NCI-H2196 (cell line): ENCODE data around the gene PCNX2.

ENCODE experiments used
- DNase-seq: peaks from one replicate; lab custom pipeline; 2025; ENCODE audit not compliant: unreplicated experiment; lab: John Stamatoyannopoulos, UW

Gene PCNX2, protein sequence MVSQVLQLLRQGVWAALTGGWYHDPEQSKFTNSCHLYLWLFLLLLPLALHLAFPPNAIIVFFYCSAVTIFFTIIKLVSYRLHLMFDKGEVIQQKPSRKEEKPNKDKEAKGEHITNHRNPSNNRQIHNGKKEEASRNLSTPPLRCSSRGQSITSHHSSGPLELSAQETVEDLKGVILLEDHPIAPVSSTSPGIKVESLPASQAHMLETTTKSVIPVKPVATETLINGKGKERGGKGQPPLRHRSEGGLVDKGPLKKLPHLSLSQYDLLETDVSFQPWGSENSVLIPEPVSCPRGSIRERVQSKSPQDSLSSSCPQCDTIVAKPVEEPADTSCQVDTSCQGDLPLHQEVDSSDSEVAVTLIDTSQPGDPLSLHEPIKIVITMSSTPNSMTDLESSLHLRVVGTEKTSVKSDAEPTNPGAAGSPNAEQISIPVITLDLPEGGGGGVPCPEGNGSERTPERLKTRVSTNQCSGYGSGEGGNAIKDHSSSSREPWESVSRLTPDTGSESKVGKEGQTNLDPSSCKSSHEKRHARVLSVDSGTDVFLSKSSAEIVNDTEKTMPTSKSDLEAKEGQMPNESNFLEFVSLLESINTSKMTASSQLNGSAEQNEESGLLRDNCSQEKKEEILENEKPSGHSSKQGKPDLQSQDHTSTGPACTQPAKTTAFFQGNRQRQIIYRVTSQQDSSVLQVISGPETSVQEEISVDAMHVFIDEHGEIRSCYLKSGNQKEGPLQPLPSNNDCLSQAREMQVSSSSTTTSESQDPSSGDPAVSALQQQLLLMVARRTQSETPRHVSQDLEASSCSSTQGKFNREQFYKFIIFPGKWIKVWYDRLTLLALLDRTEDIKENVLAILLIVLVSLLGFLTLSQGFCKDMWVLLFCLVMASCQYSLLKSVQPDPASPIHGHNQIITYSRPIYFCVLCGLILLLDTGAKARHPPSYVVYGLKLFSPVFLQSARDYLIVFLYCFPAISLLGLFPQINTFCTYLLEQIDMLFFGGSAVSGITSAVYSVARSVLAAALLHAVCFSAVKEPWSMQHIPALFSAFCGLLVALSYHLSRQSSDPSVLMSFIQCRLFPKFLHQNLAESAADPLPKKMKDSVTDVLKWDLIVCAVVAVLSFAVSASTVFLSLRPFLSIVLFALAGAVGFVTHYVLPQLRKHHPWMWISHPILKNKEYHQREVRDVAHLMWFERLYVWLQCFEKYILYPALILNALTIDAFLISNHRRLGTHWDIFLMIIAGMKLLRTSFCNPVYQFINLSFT (N-terminal part only)

DNA sequence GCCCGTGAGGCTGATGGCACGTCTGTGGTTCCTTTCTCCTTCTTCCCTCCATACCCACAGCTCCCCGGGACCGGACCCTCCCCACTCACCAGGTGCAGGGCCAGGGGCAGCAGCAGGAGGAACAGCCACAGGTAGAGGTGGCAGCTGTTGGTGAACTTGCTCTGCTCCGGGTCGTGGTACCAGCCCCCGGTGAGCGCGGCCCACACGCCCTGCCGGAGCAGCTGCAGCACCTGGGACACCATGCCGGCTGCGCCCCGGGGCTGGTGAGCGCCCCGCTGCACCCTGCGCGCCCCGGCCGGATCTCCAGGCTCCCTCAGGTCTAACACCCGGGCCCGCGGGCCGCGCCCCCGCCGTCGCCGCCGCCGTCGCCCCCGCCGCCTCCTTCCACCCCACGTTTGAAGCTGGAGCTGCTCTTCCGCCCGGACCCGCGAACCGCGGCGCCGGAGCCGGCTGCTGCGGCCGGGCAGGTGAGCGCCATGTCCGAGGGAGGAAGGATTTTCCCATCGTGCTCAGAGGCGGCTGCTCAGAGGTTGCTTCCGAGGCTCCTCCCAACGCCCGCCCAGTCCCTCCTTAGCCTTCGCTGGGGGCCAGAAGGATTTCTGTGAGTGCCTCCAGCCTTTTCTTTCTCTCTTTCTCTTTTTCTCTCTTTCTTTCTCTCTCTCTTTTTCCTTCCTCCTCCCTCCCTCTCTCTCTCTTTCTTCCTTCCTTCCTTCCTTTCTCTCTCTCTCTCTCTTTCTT is at the start of gene PCNX2:
PCNX2 (minus strand) TSS at position 489 of the 738 bp plus-strand sequence; CDS start at position 242, 247 bp downstream.
- DNase-seq, result peak; percentile 55

DNA sequence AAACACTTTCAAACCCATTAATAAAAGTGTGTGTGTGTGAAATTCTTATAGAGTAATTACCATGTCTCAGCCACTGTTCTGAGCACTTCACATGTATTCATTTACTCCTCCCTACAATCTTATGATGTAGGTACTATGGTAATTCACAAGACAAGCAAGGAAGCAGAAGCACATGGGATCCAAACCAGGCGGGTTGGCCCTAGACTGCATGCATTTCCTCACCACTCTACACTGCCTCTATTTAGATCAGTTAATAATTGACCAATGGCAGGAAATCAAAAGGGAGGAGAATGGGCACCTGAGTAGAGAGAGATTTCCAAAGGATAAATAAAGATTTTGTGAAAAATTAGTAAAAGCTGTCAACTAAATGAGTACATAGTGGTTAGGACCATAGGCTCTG is 47.7 kb upstream of the PCNX2 start:
- no peak for DNase-seq

DNA sequence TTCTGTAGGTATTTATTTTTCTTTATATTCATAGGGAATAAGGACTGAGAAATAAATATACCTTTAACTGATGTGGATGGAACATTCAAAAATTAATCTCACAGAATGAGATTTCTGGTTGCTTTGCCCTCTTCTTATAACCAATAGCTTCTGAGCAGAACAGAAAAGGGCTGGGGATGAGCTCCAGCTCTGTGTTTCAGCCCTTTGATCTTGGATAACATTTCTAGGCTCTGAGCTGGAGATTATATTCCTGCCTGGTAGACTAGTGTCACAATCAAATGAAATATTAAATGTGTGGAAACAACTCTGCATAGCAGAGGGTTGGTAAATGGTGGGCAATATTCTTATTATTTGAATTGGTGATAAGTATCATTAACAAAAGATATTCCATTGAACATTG is 46.6 kb upstream of the PCNX2 start:
- DNase-seq, result no peak

DNA sequence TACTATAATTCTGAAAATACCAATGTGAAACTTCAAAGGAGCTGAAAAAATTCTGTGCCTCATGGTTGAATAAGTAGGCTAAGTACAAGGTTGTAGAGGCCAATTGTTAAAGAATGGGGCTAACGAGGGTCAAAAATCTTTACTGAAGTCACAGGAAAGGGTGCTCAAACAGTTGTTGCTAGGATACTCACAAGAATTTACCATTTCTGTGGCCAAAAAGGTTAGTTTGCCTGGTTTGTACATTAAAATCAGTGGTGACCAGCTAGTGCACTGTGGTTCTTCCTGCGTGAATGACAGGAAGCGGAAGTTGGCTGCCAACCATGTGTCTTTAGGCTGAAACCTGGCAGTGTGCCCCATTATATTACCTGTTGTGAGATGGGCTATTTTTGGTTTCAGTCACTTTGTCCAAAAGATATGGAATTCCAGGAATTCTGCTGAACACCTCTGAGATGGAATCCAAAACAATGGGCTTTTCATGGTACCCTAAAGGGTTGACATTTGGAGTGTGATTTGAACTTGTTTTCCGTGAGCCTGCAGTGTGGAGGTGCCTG is 45.5 kb upstream of the PCNX2 start:
- no peak for DNase-seq

DNA sequence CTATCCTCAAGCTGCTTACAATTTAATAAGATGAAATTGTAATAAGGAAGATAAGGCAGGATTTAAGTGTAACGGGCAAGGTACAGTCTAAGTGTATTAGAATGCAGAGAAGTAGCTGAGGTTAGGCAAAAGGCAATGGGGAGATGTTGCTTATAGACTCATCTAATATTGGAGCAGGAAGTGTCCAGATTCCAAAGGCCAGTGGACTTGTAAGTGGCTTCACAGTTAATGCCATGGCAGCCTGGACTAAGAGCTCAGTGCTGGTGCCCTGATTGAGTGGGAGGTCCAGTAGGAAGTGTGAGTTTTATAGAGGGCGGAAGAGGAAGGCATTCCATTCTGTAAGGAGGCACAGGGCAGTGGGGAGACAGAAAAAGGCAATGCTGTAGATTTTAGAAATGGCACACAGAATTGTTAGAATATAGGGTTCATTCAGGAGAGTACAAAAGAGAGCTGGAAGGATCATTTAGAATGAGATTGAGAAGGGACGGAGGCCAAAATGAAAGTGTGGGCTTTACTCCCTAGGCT is 44.6 kb upstream of the PCNX2 start:
- no peak for DNase-seq

DNA sequence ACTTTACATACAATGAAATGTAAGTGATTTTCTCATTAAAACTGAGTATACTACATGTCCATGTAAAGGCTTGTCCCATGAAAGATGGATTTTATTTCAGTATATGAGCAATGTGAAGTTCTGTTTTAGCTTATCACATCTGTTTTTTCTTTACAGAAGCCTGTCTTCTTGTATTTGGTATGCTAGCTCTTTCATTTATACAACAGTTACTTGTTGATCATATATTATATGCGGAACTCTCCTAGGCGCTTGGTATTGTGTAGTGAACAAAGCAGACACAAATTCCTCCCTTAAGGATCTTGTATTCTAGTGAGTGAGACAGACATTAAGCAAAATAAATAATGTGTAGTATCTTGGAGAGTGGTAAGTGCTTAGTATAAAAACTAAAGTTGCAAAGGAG is 42.6 kb upstream of the PCNX2 start:
- no peak for DNase-seq

DNA sequence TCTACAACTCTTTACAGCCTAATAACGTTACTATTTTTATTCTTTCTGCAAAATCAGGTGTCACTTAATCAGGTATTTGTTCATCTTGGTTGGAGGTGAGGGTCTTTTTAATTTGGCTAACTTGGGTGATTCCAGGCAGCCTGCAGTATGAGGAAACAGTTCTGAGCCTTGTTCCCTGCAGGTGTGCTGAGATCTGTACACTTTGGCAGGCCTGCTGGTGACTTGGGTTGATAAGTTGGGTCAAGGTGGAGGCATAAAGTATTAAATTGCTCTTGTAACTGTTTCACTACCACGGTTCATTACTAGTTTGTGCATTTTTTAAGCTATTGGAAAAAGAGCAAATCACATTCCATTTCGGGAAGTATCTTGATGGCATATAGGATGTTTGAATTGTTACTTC is 42.0 kb upstream of the PCNX2 start:
- DNase-seq, result no peak

DNA sequence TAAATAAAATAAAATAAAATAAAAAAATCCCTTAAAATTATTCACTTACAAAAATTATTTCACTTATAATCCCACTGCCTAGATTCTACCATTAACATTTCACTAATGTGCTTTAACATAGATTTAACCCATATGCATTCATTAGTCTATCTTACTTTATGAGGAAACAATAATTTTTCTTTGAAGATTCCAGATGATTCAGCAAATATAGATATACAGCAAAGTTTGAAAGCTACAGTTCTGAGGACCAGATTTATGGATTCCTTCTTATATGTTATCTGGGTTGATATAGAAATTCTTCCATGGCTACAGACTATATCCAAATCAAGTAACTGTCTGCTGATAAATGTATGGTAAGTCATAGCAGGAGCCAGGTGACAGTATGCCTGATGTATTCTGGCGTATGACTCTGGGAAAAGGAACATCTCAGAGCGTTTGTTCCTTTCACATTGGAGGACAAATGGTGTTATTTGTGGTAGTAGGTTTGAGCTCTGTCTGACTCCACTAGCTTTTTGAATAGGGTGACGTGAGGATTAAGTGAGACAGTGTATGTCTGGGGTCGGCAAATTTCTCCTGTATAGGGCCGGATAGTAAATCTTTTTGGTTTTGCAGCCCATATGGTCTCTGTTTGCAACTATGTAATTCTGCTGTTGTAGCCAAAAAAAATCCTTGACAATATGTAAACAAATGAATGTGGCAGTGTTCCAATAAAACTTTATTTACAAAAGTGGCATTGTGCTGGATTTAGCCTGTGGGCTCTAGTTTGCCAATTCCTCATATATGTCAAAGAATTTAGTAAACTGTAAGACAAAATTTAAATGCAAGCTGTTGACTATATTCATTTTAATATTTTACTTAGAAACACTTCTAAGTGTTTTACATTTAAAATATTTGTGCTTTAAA is 41.3 kb upstream of the PCNX2 start:
- DNase-seq, result no peak

DNA sequence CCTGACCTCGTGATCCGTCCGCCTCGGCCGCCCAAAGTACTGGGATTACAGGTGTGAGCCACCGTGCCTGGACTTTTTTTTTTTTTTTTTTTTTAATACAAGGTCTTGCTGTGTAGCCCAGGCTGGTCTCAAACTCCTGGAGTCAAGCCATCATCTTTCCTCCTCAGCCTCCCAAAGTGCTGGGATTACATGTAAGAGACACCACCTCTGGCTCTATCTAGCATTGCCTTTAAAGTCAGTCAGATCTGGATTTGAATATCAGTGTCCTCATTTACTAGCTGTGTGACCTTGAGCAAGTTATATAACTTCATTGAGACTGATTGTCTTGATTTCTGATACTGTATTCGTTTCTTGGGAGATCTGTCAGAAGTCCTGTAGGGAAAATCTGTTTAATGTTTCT is 38.6 kb upstream of the PCNX2 start:
- no peak for DNase-seq

DNA sequence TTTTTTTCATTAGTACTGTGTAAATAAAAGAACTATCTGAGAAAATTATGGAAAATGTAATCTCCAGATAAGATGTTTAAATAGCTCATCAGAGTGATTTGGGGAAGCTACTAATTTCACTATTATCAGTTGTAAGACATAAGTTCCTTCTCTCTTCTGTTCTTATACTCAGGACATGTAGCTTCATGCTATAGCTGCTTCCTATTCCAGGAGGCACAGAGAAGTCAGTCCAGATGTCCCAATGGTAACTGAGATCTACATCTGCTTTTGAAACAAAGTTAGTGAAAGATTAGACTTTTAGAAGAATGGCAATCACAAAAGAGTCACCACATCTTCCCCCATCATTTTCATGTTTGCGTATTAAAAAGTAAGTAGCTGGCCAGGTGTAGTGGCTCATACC is 37.6 kb upstream of the PCNX2 start:
- DNase-seq, result no peak

DNA sequence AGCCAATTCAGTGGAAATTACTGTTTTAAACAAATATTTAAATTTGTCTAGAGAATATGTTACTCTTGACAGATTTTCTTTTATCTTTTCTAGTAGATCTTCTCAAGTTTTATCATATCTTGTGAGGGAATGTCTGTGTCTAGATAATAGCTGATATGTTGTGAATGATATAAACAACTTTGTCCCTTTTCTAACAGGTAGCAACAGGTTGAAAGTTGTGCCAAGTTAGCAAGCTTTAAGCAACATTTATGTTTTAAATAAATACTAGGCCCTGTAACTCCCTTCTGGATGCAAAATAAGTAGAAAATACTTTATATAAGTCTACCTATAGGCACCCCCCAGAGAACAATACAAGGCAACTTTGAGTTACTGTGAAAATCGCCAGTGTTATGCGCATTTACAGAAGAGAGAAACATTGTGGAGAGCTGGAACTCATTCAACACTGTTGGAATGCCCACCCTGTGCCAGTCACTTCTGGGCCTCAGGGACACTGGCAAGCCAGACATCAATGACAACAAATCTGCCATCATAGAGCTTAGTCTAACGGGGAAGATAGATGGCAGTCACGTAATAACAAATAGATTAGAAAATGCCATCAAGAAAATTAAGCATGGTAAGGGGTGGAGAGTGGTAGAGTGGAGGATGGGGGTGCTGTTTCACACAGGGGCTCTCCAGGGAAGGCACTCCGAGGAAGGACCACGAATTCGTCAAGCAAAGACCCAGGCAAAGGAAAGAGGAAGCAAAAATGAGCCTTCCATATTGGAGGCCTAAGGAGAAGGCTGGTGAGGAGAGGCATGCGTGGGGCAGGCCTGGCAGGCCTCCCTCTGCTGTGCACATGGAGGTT is 36.4 kb upstream of the PCNX2 start:
- no peak for DNase-seq

DNA sequence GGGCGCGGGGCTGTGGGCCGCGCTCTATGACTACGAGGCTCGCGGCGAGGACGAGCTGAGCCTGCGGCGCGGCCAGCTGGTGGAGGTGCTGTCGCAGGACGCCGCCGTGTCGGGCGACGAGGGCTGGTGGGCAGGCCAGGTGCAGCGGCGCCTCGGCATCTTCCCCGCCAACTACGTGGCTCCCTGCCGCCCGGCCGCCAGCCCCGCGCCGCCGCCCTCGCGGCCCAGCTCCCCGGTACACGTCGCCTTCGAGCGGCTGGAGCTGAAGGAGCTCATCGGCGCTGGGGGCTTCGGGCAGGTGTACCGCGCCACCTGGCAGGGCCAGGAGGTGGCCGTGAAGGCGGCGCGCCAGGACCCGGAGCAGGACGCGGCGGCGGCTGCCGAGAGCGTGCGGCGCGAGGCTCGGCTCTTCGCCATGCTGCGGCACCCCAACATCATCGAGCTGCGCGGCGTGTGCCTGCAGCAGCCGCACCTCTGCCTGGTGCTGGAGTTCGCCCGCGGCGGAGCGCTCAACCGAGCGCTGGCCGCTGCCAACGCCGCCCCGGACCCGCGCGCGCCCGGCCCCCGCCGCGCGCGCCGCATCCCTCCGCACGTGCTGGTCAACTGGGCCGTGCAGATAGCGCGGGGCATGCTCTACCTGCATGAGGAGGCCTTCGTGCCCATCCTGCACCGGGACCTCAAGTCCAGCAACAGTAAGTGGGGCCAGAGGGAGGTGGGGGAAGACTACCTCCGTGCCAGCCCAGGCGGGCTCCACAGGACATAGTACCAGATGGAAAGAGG is 32.8 kb upstream of the PCNX2 start:
- DNase-seq, result no peak

DNA sequence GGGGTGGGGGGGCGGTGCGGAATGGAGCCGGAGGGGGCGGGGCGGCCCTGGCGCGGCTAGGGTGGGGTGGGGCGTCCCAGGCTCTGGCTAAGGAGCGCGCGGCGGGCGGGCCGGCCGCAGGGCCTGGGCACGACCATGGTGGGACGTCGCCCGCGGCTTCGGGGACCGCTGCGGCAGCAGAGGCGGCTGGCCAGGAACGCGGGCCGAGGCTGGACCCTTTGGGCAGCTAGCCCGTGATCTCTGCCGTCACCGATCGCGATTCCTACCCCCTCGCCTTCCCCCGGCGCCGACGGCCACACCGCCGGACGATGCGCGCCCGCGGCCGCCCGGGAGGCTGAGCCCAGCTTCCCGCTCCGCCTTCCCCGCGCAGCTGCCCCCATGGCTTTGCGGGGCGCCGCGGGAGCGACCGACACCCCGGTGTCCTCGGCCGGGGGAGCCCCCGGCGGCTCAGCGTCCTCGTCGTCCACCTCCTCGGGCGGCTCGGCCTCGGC is 32.2 kb upstream of the PCNX2 start, which contains the start of gene MAP3K21:
MAP3K21 (plus strand) TSS at position 74 of the 491 bp plus-strand sequence; CDS start at position 379, 305 bp downstream.
- no peak for DNase-seq

DNA sequence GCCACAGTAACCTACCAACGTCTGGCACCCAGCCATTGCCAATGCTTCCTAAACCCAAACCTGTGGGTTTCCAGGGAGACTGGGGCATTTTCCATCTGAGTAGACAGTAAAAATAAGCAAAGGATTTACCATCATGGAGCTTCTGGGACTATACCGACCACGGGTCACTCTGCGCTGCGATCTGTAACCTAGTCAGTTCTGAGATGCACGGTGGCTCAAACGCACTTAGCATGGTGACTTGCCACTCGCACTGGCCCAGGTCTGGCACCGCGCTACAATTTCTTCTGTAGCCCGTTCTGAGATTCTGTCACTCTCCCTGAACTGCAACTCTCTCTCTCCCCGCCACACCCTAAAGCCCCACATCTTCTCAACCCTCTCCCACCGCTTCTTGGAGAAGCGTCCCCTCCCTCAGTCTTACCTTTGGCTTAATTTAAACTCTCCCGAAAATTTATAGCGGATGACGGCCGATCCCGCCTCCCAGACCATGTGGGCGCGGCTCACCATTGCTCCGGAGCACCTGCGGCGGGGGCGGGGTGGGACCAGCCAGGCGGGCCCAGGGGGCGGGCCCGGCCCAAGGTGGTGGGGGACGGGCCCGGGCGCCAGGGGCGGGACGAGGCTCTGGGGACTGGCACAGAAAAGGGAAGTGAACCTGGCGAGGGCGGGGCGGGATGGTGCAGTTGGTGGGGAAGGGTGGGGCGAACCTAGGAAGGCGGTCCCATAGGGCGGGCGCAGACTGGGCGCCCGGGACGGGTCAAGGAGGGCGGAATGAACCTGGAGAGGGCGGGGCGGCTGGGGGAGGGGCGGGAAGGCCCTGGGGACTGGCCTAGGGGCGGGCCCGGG is 31.5 kb upstream of the PCNX2 start:
- DNase-seq, result peak; percentile 86

DNA sequence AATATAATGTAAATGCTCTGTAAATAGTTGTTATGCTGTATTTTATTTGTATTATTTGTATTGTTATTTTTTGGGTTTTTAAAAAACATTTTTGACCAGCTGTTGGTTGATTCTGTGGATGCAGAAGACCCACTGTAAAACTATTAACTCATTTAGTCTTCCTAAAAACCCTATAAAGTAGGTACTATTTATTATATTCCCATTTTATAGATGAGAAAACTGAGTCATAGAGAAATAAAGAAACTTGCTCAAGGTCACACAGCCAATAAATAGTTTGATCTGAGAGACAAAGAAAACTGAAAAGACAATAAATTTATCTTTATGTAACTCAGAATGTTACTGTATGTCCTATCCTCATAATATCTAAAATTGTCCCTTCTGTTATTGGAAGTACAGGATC is 30.8 kb upstream of the PCNX2 start:
- DNase-seq, result no peak

DNA sequence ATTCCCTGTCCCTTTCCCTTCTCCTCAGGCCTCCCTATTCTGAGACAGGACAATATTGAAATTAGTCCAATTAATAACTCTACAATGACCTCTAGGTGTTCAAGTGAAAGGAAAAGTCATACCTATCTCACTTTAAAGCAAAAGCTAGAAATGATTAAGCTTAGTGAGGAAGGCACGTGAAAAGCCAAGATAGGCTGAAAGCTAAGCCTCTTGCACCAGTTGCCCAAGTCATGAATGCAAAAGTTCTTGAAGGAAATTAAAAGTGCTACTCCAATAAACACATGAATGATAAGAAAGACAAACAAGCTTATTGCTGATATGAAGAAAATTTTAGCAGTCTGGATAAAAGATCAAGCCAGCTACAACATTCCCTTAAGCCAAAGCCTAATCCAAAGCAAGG is 28.2 kb upstream of the PCNX2 start:
- DNase-seq, result no peak
